Kidney epithelial cell (primary cell): ENCODE measurements around the gene NAGLU. TPM values are rescaled to one million over a fixed set of nuclear protein-coding genes. Genes with fewer than 3 reads are reported as not detected.

Source experiments
- DNase-seq: peaks from one replicate; pipeline ENCODE4 v3.0.0-alpha.2; 2010; ENCODE audit warnings: low read depth
- H3K27me3 ChIP-seq: 2 replicates; pipeline ENCODE4 v1.6.0; 2011; ENCODE audit warnings: low read length; ENCODE audit not compliant: control insufficient read depth, insufficient read depth
- H3K36me3 ChIP-seq: 2 replicates; pipeline ENCODE4 v1.5.1; 2011; ENCODE audit warnings: low read length; ENCODE audit not compliant: control insufficient read depth, insufficient read depth
- H3K4me3 ChIP-seq: 2 replicates; pipeline ENCODE4 v1.5.1; 2011; ENCODE audit warnings: low read depth, mild to moderate bottlenecking, control low read depth, low read length
- CTCF ChIP-seq: IDR thresholded peaks from 2 replicates; pipeline ENCODE4 v1.5.1; 2011; ENCODE audit warnings: mild to moderate bottlenecking, moderate library complexity, low read length, control low read depth, inconsistent platforms; ENCODE audit not compliant: insufficient read depth, poor library complexity, severe bottlenecking
- total RNA-seq: library from RNA; depleted of rRNA; stranded (reverse); fragments of >200 nt; gene quantifications from 2 replicates; pipeline ENCODE4 v1.2.3, GENCODE V29; 2015

Gene NAGLU
- total RNA-seq, 1 donor from 2014 or later, result 46.2 TPM

- Histone ChIP-seq H3K27me3 (no peaks in the 10 kb centered on the region), H3K36me3 (no peaks in the 10 kb centered on the region), H3K4me3 (no peak overlapping the region)
- no peak for DNase-seq
- no peak for TF ChIP-seq CTCF
These were observed 13.7 kb upstream of the NAGLU start for GRCh38 chr17:42522263-42522790.

- Histone ChIP-seq H3K27me3 (no peaks in the 10 kb centered on the region), H3K4me3 (no peak overlapping the region), H3K36me3 (no peaks in the 10 kb centered on the region)
- TF ChIP-seq CTCF, result no peak
- DNase-seq, result no peak
These were observed 13.2 kb upstream of the NAGLU start for GRCh38 chr17:42522798-42523278.

DNA sequence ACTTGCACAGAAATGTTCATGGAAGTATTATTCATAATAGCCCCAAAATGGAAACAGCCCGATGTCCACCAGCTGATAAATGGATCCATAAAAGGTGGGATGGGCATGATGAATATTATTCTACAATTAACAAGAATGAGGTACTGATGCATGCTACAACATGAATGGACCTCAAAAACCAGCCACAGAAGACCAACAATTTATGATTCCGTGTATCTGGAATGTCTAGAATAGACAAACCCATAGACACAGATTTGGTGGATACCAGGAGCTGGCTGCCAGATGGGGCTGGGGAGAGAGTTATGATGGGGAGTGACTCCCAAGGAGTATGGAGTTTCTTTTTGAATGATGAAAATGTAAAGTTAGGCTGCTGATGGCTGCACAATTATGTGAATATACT lies 10.8 kb upstream of the NAGLU start:
- no peaks in the 10 kb centered on the region for H3K27me3 ChIP-seq
- no peak for DNase-seq
- no peak overlapping the region for H3K4me3 ChIP-seq
- TF ChIP-seq CTCF, result no peak
- no peaks in the 10 kb centered on the region for H3K36me3 ChIP-seq

DNA sequence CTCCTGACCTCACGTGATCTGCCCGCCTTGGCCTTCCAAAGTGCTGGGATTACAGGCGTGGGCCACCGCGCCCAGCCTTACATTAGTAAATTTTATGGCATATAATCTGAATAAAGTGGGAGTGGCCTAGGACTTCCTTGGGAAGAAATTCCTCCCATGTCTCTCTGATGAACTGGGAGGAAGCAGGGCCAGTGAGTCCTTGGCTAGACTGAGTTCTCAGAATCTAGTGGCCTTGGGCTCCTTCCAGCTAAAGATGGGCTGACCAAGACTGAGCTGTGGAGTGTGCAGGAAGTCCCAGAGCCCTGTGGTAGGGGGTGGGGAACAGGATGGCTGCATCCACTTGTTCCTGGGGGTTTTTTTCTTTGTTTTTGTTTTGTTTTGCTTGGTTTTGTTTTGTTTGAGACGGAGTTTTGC lies 10.0 kb upstream of the NAGLU start:
- Histone ChIP-seq H3K36me3 (no peaks in the 10 kb centered on the region), H3K27me3 (no peaks in the 10 kb centered on the region), H3K4me3 (no peak overlapping the region)
- DNase-seq, result no peak
- TF ChIP-seq CTCF, result no peak

GRCh38 chr17:42527932-42528331 lies 8.1 kb upstream of the NAGLU start:
- Histone ChIP-seq H3K4me3 (no peak overlapping the region), H3K36me3 (no peaks in the 10 kb centered on the region), H3K27me3 (no peaks in the 10 kb centered on the region)
- TF ChIP-seq CTCF, result no peak
- DNase-seq, result no peak

DNA sequence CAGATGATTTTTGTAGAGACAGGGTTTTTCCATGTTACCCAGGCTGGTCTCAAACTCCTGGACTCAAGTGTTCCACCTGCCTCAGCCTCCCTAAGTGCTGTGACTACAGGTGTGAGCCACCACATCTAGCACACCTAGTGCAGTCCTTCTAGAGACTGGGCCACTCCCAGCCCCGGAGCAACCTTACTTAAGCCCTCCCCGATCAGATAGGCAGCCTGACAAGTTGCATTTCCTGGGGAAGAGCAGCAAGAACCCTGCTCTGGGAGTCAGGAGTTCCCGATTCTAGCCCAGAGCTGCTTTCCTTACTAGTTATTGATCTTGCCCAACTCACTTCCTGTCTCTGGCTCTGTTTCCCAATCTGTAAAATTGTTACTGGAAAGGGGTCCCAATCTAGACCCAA lies 7.0 kb upstream of the NAGLU start:
- TF ChIP-seq CTCF, result no peak
- DNase-seq, result no peak
- no peak overlapping the region for H3K4me3 ChIP-seq
- no peaks in the 10 kb centered on the region for H3K36me3 ChIP-seq
- no peaks in the 10 kb centered on the region for H3K27me3 ChIP-seq
